Gastrocnemius medialis (tissue), 4 donors: ENCODE measurements around the gene PIGL. TPM values are rescaled to one million over a fixed set of nuclear protein-coding genes. Genes with fewer than 3 reads are reported as not detected.
"Not testable (repeated sequence)": the region's sequence is repeated elsewhere in the genome, so short reads cannot be mapped to it uniquely, and the experiment has no call there.

Source experiments
- ATAC-seq, 2 donors: fragments of 150-250 bp; one replicate each; pipeline ENCODE4 v1.9.1; 2016
- DNase-seq, 2 donors: peaks; one replicate each; pipeline ENCODE4 v3.0.0-alpha.2; 2019
- H3K27ac ChIP-seq, 4 donors: fragments of 200-600 bp; sonication (generic); 1 replicate in 1 of 4; 2 replicates in 3 of 4; pipeline ENCODE4 v1.5.1; 2016 to 2018; ENCODE audit warnings: mild to moderate bottlenecking in 2 of 4, moderate library complexity in 1 of 4
- H3K27me3 ChIP-seq, 3 donors: fragments of 200-600 bp; sonication (generic) in 2 of 3; 1 replicate in 1 of 3; 2 replicates in 2 of 3; pipeline versions ENCODE4 v1.5.1 to v1.6.0; 2016 to 2019; ENCODE audit warnings: mild to moderate bottlenecking in 1 of 3, moderate library complexity in 1 of 3
- H3K36me3 ChIP-seq, 2 donors: fragments of 200-600 bp; sonication (generic) in 1 of 2; one replicate each; pipeline ENCODE4 v1.5.1; 2017 to 2018
- H3K4me1 ChIP-seq, 2 donors: fragments of 200-600 bp; sonication (generic) in 1 of 2; one replicate each; pipeline ENCODE4 v1.5.1; 2016 to 2017; ENCODE audit warnings: mild to moderate bottlenecking in 2 of 2
- H3K4me3 ChIP-seq, 4 donors: fragments of 200-600 bp; sonication (generic) in 3 of 4; 1 replicate in 1 of 4; 2 replicates in 3 of 4; pipeline ENCODE4 v1.5.1; 2016 to 2019; ENCODE audit warnings: mild to moderate bottlenecking in 2 of 4
- H3K9me3 ChIP-seq, 3 donors: fragments of 200-600 bp; sonication (generic) in 2 of 3; 1 replicate in 1 of 3; 2 replicates in 2 of 3; pipeline ENCODE4 v1.5.1; 2016 to 2019
- POLR2A ChIP-seq, 2 donors: fragments of 450-650 bp; IDR thresholded peaks; one replicate each; pipeline ENCODE4 v1.6.1; 2017; ENCODE audit warnings: antibody characterized with exemption in 2 of 2, mild to moderate bottlenecking in 2 of 2, moderate library complexity in 2 of 2
- in situ Hi-C, 4 donors: fragments of 200-750 bp; cut with MboI; loops; one replicate each; pipeline versions ENCODE4 v1.15.0 to v1.8.0; 2017; ENCODE audit warnings: low sequenced_read_pairs in 4 of 4
- intact Hi-C: fragments of 100-400 bp; cut with DNase I; formaldehyde crosslinking; loops from one replicate; pipeline ENCODE4 v1.15.1; 2023; ENCODE audit warnings: low total_unique reads
- total RNA-seq, 4 donors: library from RNA; depleted of rRNA; stranded (reverse); fragments of >200 nt; gene quantifications; one replicate each; pipeline versions ENCODE4 v1.1.0 to v1.2.3, GENCODE V29; 2016
- TF ChIP-seq, protein P1 (sequence below), 5 experiments: fragments of 450-650 bp in 3 of 5; fragments of 200-600 bp in 2 of 5; sonication (generic) in 2 of 5; IDR thresholded peaks in 4 of 5; conservative IDR thresholded peaks in 1 of 5; 1 replicate in 4 of 5; 2 replicates in 1 of 5; pipeline ENCODE4 v1.5.1; 2016 to 2019; ENCODE audit warnings: antibody characterized with exemption in 5 of 5, mild to moderate bottlenecking in 3 of 5, moderate library complexity in 3 of 5

PIGL gene
- total RNA-seq, 4 donors from 2014 or later: 6.2 to 7.4 (median 7.0) TPM

DNA sequence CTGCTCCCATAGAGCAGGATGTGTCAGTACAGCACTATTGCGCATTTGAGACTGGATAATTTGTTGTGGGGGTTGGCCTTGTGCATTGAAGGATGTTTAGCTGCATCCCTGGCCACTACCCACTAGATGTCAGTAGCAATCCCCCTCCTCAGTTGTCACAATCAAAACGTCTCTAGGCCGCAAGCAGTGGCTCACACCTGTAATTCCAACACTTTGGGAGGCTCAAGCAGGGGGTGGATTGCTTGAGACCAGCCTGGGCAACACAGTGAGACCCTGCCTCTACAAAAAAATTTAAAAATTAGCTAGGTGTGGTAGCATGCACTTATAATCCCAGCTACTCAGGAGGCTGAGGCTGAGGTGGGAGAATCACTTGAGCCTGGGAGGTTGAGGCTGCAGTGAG, 87.8 kb downstream of the PIGL start:
- ATAC-seq: no peak
- intact Hi-C loops: no loop called here
- Histone ChIP-seq H3K27me3 (no peaks in the 10 kb centered on the region), H3K27ac (no peak overlapping the region), H3K36me3 (peaks cover 0 to 7% of the 10 kb centered on the region in 2 donors), H3K9me3 (no peaks in the 10 kb centered on the region), H3K4me1 (no peaks in the 10 kb centered on the region), H3K4me3 (no peak overlapping the region)
- no peak for DNase-seq
- in situ Hi-C loops: no loop called here
- TF ChIP-seq, protein P1, sequence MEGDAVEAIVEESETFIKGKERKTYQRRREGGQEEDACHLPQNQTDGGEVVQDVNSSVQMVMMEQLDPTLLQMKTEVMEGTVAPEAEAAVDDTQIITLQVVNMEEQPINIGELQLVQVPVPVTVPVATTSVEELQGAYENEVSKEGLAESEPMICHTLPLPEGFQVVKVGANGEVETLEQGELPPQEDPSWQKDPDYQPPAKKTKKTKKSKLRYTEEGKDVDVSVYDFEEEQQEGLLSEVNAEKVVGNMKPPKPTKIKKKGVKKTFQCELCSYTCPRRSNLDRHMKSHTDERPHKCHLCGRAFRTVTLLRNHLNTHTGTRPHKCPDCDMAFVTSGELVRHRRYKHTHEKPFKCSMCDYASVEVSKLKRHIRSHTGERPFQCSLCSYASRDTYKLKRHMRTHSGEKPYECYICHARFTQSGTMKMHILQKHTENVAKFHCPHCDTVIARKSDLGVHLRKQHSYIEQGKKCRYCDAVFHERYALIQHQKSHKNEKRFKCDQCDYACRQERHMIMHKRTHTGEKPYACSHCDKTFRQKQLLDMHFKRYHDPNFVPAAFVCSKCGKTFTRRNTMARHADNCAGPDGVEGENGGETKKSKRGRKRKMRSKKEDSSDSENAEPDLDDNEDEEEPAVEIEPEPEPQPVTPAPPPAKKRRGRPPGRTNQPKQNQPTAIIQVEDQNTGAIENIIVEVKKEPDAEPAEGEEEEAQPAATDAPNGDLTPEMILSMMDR (IDR thresholded peaks at IDR 0.05 in 4 of 5, conservative IDR thresholded peaks at IDR 0.05 in 1 of 5): no peak
- TF ChIP-seq POLR2A (IDR thresholded peaks at IDR 0.05): no peak

DNA sequence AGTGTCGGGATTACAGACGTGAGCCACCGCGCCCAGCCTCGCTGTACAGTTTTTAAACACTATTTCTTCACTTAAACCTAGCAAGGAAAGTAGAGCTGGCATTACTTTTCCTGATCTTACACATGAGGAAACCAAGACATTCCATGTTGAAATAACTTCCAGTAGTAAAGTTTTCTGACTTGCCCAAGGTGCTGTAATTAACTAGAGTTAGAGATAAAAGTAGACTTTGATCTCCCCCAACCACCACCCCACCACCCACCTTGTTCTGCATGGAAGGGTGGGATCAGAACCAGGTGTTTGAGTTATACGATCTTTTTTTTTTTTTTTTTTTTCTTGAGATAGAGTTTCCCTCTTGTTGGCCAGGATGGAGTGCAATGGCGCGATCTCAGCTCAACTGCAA, 89.2 kb downstream of the PIGL start:
- intact Hi-C loops: no loop called here
- ATAC-seq: no peak
- no peaks in the 10 kb centered on the region for H3K4me1 ChIP-seq
- H3K4me3 ChIP-seq: no peak overlapping the region
- H3K27me3 ChIP-seq: no peaks in the 10 kb centered on the region
- TF ChIP-seq POLR2A (IDR thresholded peaks at IDR 0.05): no peak
- TF ChIP-seq, protein P1 (IDR thresholded peaks at IDR 0.05 in 4 of 5, conservative IDR thresholded peaks at IDR 0.05 in 1 of 5): no peak
- DNase-seq: no peak
- in situ Hi-C loops: no loop called here
- peaks cover 0 to 7% of the 10 kb centered on the region in 2 donors for H3K36me3 ChIP-seq
- H3K9me3 ChIP-seq: no peaks in the 10 kb centered on the region
- no peak overlapping the region for H3K27ac ChIP-seq

DNA sequence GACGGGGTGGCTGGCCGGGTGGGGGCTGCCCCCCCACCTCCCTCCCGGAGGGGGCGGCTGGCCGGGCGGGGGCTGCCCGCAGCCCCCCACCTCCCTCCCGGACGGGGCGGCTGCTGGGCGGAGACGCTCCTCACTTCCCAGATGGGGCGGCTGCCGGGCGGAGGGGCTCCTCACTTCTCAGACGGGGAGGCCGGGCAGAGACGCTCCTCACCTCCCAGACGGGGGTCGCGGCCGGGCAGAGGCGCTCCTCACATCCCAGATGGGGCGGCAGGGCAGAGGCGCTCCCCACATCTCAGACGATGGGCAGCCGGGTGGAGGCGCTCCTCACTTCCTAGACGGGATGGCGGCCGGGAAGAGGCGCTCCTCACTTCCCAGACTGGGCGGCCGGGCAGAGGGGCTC, 95.1 kb downstream of the PIGL start:
- ATAC-seq, H3K4me1 ChIP-seq, H3K27ac ChIP-seq, H3K4me3 ChIP-seq, H3K9me3 ChIP-seq, intact Hi-C loops, in situ Hi-C loops, H3K36me3 ChIP-seq, H3K27me3 ChIP-seq, DNase-seq: not testable (repeated sequence)

DNA sequence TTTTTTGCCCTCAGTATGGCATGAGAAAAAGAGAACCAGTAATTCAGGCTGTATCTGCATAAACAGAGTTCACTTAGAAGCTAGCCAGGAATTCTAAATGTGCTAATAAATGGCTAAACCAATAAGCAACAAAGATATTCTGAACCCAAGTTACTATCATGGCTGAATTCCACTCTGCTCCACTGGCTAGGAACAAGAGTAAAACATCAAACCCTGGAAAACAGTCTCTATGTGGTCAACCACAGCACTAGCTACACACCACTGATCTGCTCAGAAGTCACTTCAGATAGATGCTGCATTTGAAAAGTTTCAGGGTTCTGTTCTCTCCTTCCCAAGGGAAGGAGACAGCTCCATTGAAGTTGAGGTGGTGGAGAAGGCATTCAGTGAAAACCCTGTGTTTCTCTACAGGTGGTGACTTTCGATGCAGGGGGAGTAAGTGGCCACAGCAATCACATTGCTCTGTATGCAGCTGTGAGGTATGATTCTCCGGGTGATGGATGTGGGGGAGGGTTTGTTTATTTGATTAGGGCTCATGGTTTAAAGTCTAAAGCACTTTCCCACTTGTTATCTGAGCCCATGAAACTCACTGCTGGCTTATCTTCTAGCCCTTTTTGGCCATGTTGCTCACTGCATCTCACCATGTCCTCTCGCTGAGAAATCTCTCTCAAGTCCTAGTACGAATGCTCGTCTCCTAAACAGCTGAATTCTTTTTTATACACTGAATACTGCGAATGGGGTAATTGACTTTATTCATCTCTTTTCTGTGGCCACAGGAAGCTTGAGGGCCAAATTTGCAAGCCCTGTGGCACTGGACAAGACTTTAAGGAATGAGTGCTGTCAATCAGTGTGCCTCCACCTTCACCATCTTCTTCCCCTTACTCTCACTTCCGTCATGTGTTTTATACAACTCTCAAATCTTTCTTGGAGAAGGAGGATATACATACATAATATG, 96.4 kb downstream of the PIGL start:
- in situ Hi-C loops: no loop called here
- Histone ChIP-seq H3K4me1 (no peaks in the 10 kb centered on the region), H3K4me3 (no peak overlapping the region), H3K9me3 (no peaks in the 10 kb centered on the region), H3K27ac (no peak overlapping the region), H3K27me3 (no peaks in the 10 kb centered on the region), H3K36me3 (no peaks in the 10 kb centered on the region)
- no peak for TF ChIP-seq POLR2A (IDR thresholded peaks at IDR 0.05)
- TF ChIP-seq, protein P1 (IDR thresholded peaks at IDR 0.05 in 4 of 5, conservative IDR thresholded peaks at IDR 0.05 in 1 of 5): no peak
- ATAC-seq: no peak
- intact Hi-C loops: no loop called here
- DNase-seq: no peak

DNA sequence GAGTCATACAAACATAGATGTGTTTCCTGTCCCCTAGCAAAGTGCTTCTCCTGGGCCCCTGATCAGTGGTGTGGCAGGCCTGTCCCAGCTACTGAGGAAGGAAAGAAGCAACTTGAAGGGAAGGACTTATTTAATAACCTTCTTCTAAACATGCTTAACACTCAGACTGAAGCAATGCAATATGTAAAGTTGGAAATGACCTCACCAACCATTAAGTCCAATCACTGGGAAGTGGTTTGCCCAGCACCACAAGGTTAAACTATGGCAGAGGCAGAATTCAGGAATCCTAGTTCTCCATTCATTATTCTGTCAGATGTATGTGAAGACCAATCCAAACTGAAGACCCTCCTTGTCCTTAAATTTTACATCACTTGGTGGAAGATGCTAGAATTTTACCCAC, 97.2 kb downstream of the PIGL start:
- no peaks in the 10 kb centered on the region for H3K36me3 ChIP-seq
- intact Hi-C loops: no loop called here
- no peaks in the 10 kb centered on the region for H3K4me1 ChIP-seq
- ATAC-seq: no peak
- no peak for DNase-seq
- H3K27ac ChIP-seq: no peak overlapping the region
- in situ Hi-C loops: no loop called here
- H3K27me3 ChIP-seq: no peaks in the 10 kb centered on the region
- TF ChIP-seq POLR2A (IDR thresholded peaks at IDR 0.05): no peak
- TF ChIP-seq, protein P1 (IDR thresholded peaks at IDR 0.05 in 4 of 5, conservative IDR thresholded peaks at IDR 0.05 in 1 of 5): no peak
- H3K4me3 ChIP-seq: no peak overlapping the region
- H3K9me3 ChIP-seq: no peaks in the 10 kb centered on the region
